ENCODE data around the gene CD3G.

The CD3G gene

GRCh38 chr11:118321386-118322082 is 22.6 kb upstream of the CD3G start:
- H3K9me3 ChIP-seq (ENCODE audit: severe bottlenecking): no peaks in the 10 kb centered on the region
- TF ChIP-seq CTCF (IDR thresholded peaks at IDR 0.05; ENCODE audit: poor library complexity, severe bottlenecking): no peak
- no peak overlapping the region for H3K27ac ChIP-seq (ENCODE audit: poor library complexity, severe bottlenecking)
- DNase-seq (ENCODE audit: low spot score): no peak
- peak; percentile 25; the same call in 1 of the 3 replicates for ATAC-seq (ENCODE audit: low read depth)
- H3K4me3 ChIP-seq (ENCODE audit: severe bottlenecking): no peak overlapping the region
- no peaks in the 10 kb centered on the region for H3K36me3 ChIP-seq (ENCODE audit: low read depth)
- peaks cover 5% of the 10 kb centered on the region for H3K4me1 ChIP-seq (ENCODE audit: insufficient read depth, poor library complexity, severe bottlenecking)
- no peaks in the 10 kb centered on the region for H3K27me3 ChIP-seq (ENCODE audit: insufficient read depth, poor library complexity, severe bottlenecking)

- Histone ChIP-seq H3K36me3 (ENCODE audit: low read depth) (no peaks in the 10 kb centered on the region), H3K27me3 (ENCODE audit: insufficient read depth, poor library complexity, severe bottlenecking) (no peaks in the 10 kb centered on the region), H3K4me1 (ENCODE audit: insufficient read depth, poor library complexity, severe bottlenecking) (no peaks in the 10 kb centered on the region), H3K4me3 (ENCODE audit: severe bottlenecking) (no peak overlapping the region), H3K9me3 (ENCODE audit: severe bottlenecking) (no peaks in the 10 kb centered on the region), H3K27ac (ENCODE audit: poor library complexity, severe bottlenecking) (no peak overlapping the region)
- no peak for TF ChIP-seq CTCF (IDR thresholded peaks at IDR 0.05; ENCODE audit: poor library complexity, severe bottlenecking)
- DNase-seq (ENCODE audit: low spot score) (no peak), ATAC-seq (ENCODE audit: low read depth) (no peak)
Observed at GRCh38 chr11:118322721-118323120, 21.4 kb upstream of the CD3G start.

GRCh38 chr11:118325283-118325682 is 18.9 kb upstream of the CD3G start:
- no peak overlapping the region for H3K4me3 ChIP-seq (ENCODE audit: severe bottlenecking)
- no peak overlapping the region for H3K27ac ChIP-seq (ENCODE audit: poor library complexity, severe bottlenecking)
- H3K9me3 ChIP-seq (ENCODE audit: severe bottlenecking): no peaks in the 10 kb centered on the region
- ATAC-seq (ENCODE audit: low read depth) (no peak), DNase-seq (ENCODE audit: low spot score) (no peak)
- no peaks in the 10 kb centered on the region for H3K27me3 ChIP-seq (ENCODE audit: insufficient read depth, poor library complexity, severe bottlenecking)
- H3K36me3 ChIP-seq (ENCODE audit: low read depth): no peaks in the 10 kb centered on the region
- no peaks in the 10 kb centered on the region for H3K4me1 ChIP-seq (ENCODE audit: insufficient read depth, poor library complexity, severe bottlenecking)
- no peak for TF ChIP-seq CTCF (IDR thresholded peaks at IDR 0.05; ENCODE audit: poor library complexity, severe bottlenecking)

- ATAC-seq (ENCODE audit: low read depth) (no peak), DNase-seq (ENCODE audit: low spot score) (no peak)
- Histone ChIP-seq H3K27me3 (ENCODE audit: insufficient read depth, poor library complexity, severe bottlenecking) (no peaks in the 10 kb centered on the region), H3K9me3 (ENCODE audit: severe bottlenecking) (no peaks in the 10 kb centered on the region), H3K27ac (ENCODE audit: poor library complexity, severe bottlenecking) (no peak overlapping the region), H3K4me3 (ENCODE audit: severe bottlenecking) (no peak overlapping the region), H3K4me1 (ENCODE audit: insufficient read depth, poor library complexity, severe bottlenecking) (no peaks in the 10 kb centered on the region), H3K36me3 (ENCODE audit: low read depth) (no peaks in the 10 kb centered on the region)
- TF ChIP-seq CTCF (IDR thresholded peaks at IDR 0.05; ENCODE audit: poor library complexity, severe bottlenecking): no peak
Observed at GRCh38 chr11:118328745-118329144, 15.4 kb upstream of the CD3G start.

- no peaks in the 10 kb centered on the region for H3K9me3 ChIP-seq (ENCODE audit: severe bottlenecking)
Observed at GRCh38 chr11:118334745-118335144, 9.4 kb upstream of the CD3G start.

More at GRCh38 chr11:118334745-118335144, 9.4 kb upstream of the CD3G start:
- Histone ChIP-seq H3K4me3 (ENCODE audit: severe bottlenecking) (no peak overlapping the region), H3K36me3 (ENCODE audit: low read depth) (no peaks in the 10 kb centered on the region), H3K4me1 (ENCODE audit: insufficient read depth, poor library complexity, severe bottlenecking) (no peaks in the 10 kb centered on the region), H3K27ac (ENCODE audit: poor library complexity, severe bottlenecking) (no peak overlapping the region), H3K27me3 (ENCODE audit: insufficient read depth, poor library complexity, severe bottlenecking) (no peaks in the 10 kb centered on the region)
- no peak for TF ChIP-seq CTCF (IDR thresholded peaks at IDR 0.05; ENCODE audit: poor library complexity, severe bottlenecking)
- ATAC-seq (ENCODE audit: low read depth) (no peak), DNase-seq (ENCODE audit: low spot score) (no peak)
